WTC11 (cell line): Measurements from ENCODE around the gene DACT3.

Experiments
- ETV6 ChIP-seq: sonication (generic); formaldehyde crosslinking; IDR thresholded peaks from 2 replicates; pipeline ENCODE4 v1.8.1; 2022; ENCODE audit warnings: mild to moderate bottlenecking, missing genetic modification reagents
- FOXJ3 ChIP-seq: sonication (generic); formaldehyde crosslinking; IDR thresholded peaks from 2 replicates; pipeline ENCODE4 v1.9.0; 2021; ENCODE audit warnings: missing genetic modification reagents, mild to moderate bottlenecking, borderline replicate concordance
- FOXK1 ChIP-seq: sonication (generic); formaldehyde crosslinking; IDR thresholded peaks from 2 replicates; pipeline ENCODE4 v1.8.0; 2022; ENCODE audit warnings: mild to moderate bottlenecking, moderate library complexity, missing genetic modification reagents
- NFYB ChIP-seq: sonication (generic); formaldehyde crosslinking; conservative IDR thresholded peaks from 2 replicates; pipeline ENCODE4 v1.8.0; 2022; ENCODE audit warnings: low read depth, missing genetic modification reagents
- NR3C1 ChIP-seq: sonication (generic); formaldehyde crosslinking; conservative IDR thresholded peaks from 2 replicates; pipeline ENCODE4 v1.8.1; 2023; ENCODE audit warnings: low read depth, mild to moderate bottlenecking, missing genetic modification reagents
- PRRX2 ChIP-seq: fragments of 250-450 bp; sonication (Bioruptor Pico); IDR thresholded peaks from 2 replicates; pipeline ENCODE4 v1.8.0; 2021; ENCODE audit warnings: mild to moderate bottlenecking
- SMAD3 ChIP-seq: sonication (generic); formaldehyde crosslinking; IDR thresholded peaks from 2 replicates; pipeline ENCODE4 v1.8.0; 2022; ENCODE audit warnings: missing genetic modification reagents, mild to moderate bottlenecking, borderline replicate concordance
- SMAD4 ChIP-seq: sonication (generic); formaldehyde crosslinking; IDR thresholded peaks from 2 replicates; pipeline ENCODE4 v1.8.0; 2022; ENCODE audit warnings: mild to moderate bottlenecking, missing genetic modification reagents
- TCF7 ChIP-seq: sonication (generic); formaldehyde crosslinking; IDR thresholded peaks from 2 replicates; pipeline ENCODE4 v1.8.0; 2022; ENCODE audit warnings: mild to moderate bottlenecking, low read depth, missing genetic modification reagents, moderate library complexity
- TEAD1 ChIP-seq: sonication (generic); formaldehyde crosslinking; IDR thresholded peaks from 2 replicates; pipeline ENCODE4 v1.8.0; 2022; ENCODE audit warnings: mild to moderate bottlenecking, missing genetic modification reagents
- TF ChIP-seq, protein P1 (sequence below): fragments of 200-600 bp; IDR thresholded peaks from 2 replicates; pipeline ENCODE4 v1.8.0; 2022; ENCODE audit warnings: antibody characterized with exemption
- TF ChIP-seq, protein P2 (sequence below): sonication (generic); formaldehyde crosslinking; IDR thresholded peaks from 2 replicates; pipeline ENCODE4 v1.8.0; 2022; ENCODE audit warnings: mild to moderate bottlenecking, missing genetic modification reagents
- TF ChIP-seq, protein P3 (sequence below): sonication (generic); formaldehyde crosslinking; IDR thresholded peaks from 2 replicates; pipeline ENCODE4 v1.8.1; 2022; ENCODE audit warnings: missing genetic modification reagents, borderline replicate concordance
- TF ChIP-seq, protein P4 (sequence below): sonication (generic); formaldehyde crosslinking; IDR thresholded peaks from 2 replicates; pipeline ENCODE4 v1.8.1; 2023; ENCODE audit warnings: mild to moderate bottlenecking, missing genetic modification reagents

DNA sequence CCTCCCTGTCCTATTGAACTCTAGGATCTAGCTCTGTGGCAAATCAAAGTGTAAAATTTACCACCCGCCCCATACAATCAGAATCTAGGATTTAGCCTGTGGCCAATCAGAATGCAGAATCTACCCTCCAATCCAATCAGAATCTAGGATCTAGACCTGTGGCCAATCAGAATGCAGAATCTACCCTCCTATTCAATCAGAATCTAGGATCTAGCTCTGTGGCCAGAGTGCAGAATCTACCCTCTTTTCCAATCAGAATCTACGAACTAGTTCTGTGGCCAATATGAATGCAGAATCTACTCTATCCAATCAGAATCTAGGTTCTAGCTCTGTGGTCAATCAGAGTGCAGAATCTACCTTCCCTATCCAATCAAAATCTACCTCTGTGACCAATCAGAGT, 30.1 kb upstream of the DACT3 start:
- TF ChIP-seq TEAD1 (CRISPR knock-in tag) (no peak), NR3C1 (no peak), SMAD3 (no peak), FOXK1 (CRISPR knock-in tag) (no peak), TCF7 (CRISPR knock-in tag) (no peak), SMAD4 (CRISPR knock-in tag) (no peak), PRRX2 (no peak), NFYB (CRISPR knock-in tag) (no peak), FOXJ3 (CRISPR knock-in tag) (no peak), ETV6 (no peak)
- TF ChIP-seq, protein P1, sequence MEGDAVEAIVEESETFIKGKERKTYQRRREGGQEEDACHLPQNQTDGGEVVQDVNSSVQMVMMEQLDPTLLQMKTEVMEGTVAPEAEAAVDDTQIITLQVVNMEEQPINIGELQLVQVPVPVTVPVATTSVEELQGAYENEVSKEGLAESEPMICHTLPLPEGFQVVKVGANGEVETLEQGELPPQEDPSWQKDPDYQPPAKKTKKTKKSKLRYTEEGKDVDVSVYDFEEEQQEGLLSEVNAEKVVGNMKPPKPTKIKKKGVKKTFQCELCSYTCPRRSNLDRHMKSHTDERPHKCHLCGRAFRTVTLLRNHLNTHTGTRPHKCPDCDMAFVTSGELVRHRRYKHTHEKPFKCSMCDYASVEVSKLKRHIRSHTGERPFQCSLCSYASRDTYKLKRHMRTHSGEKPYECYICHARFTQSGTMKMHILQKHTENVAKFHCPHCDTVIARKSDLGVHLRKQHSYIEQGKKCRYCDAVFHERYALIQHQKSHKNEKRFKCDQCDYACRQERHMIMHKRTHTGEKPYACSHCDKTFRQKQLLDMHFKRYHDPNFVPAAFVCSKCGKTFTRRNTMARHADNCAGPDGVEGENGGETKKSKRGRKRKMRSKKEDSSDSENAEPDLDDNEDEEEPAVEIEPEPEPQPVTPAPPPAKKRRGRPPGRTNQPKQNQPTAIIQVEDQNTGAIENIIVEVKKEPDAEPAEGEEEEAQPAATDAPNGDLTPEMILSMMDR = no peak
- TF ChIP-seq, protein P2, sequence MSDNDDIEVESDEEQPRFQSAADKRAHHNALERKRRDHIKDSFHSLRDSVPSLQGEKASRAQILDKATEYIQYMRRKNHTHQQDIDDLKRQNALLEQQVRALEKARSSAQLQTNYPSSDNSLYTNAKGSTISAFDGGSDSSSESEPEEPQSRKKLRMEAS (CRISPR knock-in tag) = no peak
- TF ChIP-seq, protein P3, sequence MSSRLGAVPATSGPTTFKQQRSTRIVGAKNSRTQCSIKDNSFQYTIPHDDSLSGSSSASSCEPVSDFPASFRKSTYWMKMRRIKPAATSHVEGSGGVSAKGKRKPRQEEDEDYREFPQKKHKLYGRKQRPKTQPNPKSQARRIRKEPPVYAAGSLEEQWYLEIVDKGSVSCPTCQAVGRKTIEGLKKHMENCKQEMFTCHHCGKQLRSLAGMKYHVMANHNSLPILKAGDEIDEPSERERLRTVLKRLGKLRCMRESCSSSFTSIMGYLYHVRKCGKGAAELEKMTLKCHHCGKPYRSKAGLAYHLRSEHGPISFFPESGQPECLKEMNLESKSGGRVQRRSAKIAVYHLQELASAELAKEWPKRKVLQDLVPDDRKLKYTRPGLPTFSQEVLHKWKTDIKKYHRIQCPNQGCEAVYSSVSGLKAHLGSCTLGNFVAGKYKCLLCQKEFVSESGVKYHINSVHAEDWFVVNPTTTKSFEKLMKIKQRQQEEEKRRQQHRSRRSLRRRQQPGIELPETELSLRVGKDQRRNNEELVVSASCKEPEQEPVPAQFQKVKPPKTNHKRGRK = no peak
- TF ChIP-seq, protein P4, sequence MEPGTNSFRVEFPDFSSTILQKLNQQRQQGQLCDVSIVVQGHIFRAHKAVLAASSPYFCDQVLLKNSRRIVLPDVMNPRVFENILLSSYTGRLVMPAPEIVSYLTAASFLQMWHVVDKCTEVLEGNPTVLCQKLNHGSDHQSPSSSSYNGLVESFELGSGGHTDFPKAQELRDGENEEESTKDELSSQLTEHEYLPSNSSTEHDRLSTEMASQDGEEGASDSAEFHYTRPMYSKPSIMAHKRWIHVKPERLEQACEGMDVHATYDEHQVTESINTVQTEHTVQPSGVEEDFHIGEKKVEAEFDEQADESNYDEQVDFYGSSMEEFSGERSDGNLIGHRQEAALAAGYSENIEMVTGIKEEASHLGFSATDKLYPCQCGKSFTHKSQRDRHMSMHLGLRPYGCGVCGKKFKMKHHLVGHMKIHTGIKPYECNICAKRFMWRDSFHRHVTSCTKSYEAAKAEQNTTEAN (CRISPR knock-in tag) = no peak
